ENCODE measurements around the gene S1PR4. TPM values are rescaled to one million over a fixed set of nuclear protein-coding genes. Genes with fewer than 3 reads are reported as not detected.

The S1PR4 gene
- total and polyA plus RNA-seq, 2 experiments from 2014 or later = 0.07 TPM; not detected in 1

DNA sequence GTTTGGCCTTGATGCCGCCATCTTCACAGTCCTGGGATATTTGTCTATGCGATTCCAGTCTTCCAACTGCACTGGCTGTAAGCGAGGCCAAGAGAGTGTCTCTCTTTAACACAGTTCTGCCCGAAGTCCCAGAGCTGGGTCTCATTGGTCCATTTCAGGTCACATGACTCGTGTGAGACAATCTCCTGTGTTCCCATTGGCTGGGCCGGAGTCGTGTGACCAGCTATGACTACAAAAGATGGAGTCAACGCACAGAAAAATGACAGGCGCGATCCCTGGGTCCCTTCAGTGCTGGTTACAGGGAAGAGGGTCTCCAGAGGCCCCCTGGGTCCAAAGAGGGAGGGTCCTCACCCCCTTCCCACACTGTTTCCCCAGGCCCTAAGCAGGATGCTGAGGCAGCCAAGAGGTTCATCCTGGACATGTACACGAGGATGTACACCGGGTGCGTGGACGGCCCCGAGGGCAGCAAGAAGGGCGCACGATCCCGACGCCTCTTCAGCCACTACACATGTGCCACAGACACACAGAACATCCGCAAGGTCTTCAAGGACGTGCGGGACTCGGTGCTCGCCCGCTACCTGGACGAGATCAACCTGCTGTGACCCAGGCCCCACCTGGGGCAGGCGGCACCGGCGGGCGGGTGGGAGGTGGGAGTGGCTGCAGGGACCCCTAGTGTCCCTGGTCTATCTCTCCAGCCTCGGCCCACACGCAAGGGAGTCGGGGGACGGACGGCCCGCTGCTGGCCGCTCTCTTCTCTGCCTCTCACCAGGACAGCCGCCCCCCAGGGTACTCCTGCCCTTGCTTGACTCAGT is 15.9 kb upstream of the S1PR4 start:
- H3K27me3 ChIP-seq = no peaks in the 10 kb centered on the region
- no peak overlapping the region for H3K4me3 ChIP-seq
- H3K79me2 ChIP-seq = no peaks in the 10 kb centered on the region
- no peak overlapping the region for H2AFZ ChIP-seq
- TF ChIP-seq EZH2 (IDR thresholded peaks at IDR 0.05; ENCODE audit: borderline replicate concordance) = no peak
- no peak for TF ChIP-seq EZH2phosphoT487 (IDR thresholded peaks at IDR 0.05; ENCODE audit: low read depth, severe bottlenecking, unreplicated experiment)
- TF ChIP-seq, protein P1, sequence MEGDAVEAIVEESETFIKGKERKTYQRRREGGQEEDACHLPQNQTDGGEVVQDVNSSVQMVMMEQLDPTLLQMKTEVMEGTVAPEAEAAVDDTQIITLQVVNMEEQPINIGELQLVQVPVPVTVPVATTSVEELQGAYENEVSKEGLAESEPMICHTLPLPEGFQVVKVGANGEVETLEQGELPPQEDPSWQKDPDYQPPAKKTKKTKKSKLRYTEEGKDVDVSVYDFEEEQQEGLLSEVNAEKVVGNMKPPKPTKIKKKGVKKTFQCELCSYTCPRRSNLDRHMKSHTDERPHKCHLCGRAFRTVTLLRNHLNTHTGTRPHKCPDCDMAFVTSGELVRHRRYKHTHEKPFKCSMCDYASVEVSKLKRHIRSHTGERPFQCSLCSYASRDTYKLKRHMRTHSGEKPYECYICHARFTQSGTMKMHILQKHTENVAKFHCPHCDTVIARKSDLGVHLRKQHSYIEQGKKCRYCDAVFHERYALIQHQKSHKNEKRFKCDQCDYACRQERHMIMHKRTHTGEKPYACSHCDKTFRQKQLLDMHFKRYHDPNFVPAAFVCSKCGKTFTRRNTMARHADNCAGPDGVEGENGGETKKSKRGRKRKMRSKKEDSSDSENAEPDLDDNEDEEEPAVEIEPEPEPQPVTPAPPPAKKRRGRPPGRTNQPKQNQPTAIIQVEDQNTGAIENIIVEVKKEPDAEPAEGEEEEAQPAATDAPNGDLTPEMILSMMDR (IDR thresholded peaks at IDR 0.05; ENCODE audit: poor library complexity) = no peak
- 73% methylated on average over 28 of the region's 38 CpGs for WGBS (ENCODE audit: low lambda C conversion rate, missing lambda C conversion rate)
- no peaks in the 10 kb centered on the region for H3K9me3 ChIP-seq (ENCODE audit: low read depth)
- H3K27ac ChIP-seq = no peak overlapping the region
- H3K4me1 ChIP-seq (ENCODE audit: insufficient read depth) = no peaks in the 10 kb centered on the region
- no peak for DNase-seq (ENCODE audit: low spot score)
- no peaks in the 10 kb centered on the region for H4K20me1 ChIP-seq (ENCODE audit: insufficient read depth, poor library complexity, severe bottlenecking)
- no peaks in the 10 kb centered on the region for H3K36me3 ChIP-seq (replicated peaks; ENCODE audit: insufficient read depth, low read depth)
- H3K4me2 ChIP-seq = peak overlapping the region; percentile 72
- H3K9me2 ChIP-seq (replicated peaks; ENCODE audit: insufficient read depth) = no peaks in the 10 kb centered on the region

DNA sequence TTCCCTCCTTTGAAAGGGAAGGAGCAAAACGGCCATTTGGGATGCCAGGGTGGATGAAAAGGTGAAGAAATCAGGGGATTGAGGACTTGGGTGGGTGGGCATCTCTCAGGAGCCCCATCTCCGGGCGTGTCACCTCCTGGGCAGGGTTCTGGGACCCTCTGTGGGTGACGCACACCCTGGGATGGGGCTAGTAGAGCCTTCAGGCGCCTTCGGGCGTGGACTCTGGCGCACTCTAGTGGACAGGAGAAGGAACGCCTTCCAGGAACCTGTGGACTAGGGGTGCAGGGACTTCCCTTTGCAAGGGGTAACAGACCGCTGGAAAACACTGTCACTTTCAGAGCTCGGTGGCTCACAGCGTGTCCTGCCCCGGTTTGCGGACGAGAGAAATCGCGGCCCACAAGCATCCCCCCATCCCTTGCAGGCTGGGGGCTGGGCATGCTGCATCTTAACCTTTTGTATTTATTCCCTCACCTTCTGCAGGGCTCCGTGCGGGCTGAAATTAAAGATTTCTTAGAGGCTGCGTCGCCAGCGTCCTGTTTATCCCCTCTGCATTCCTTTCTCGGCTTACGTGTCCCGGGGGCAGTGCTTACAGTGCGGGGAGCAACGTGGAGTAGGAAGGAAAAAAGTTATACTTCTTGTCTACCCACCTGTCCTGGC is 15.2 kb upstream of the S1PR4 start:
- Histone ChIP-seq H3K27me3 (no peaks in the 10 kb centered on the region), H3K4me2 (peak overlapping the region; percentile 72), H3K79me2 (no peaks in the 10 kb centered on the region), H3K4me3 (no peak overlapping the region), H3K36me3 (replicated peaks; ENCODE audit: insufficient read depth, low read depth) (no peaks in the 10 kb centered on the region), H2AFZ (no peak overlapping the region), H4K20me1 (ENCODE audit: insufficient read depth, poor library complexity, severe bottlenecking) (no peaks in the 10 kb centered on the region), H3K9me2 (replicated peaks; ENCODE audit: insufficient read depth) (no peaks in the 10 kb centered on the region), H3K27ac (no peak overlapping the region), H3K9me3 (ENCODE audit: low read depth) (no peaks in the 10 kb centered on the region), H3K4me1 (ENCODE audit: insufficient read depth) (no peaks in the 10 kb centered on the region)
- peak; percentile 84 for DNase-seq (ENCODE audit: low spot score)
- no peak for TF ChIP-seq EZH2phosphoT487 (IDR thresholded peaks at IDR 0.05; ENCODE audit: low read depth, severe bottlenecking, unreplicated experiment)
- TF ChIP-seq, protein P1 (IDR thresholded peaks at IDR 0.05; ENCODE audit: poor library complexity) = peak; percentile 85
- WGBS (ENCODE audit: low lambda C conversion rate, missing lambda C conversion rate) = 7% methylated on average over 27 of the region's 27 CpGs

DNA sequence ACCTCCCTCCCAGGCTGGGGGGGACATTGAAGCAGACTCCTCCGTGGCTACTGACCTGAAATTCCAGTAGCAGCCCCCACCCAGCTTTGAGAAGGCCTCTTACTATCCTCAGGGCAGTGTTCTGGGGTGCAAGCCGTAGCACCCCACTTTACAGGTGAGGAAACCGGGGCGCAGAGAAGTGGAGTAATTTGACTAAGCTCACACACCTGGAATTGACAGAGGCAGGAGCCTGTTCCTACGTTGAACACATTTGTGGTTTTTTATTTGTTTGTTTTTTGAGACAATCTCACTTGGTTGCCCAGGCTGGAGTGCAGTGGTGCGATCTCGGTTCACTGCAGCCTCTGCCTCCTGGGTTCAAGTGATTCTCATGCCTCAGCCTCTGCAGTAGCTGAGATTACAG is 14.6 kb upstream of the S1PR4 start:
- WGBS (ENCODE audit: low lambda C conversion rate, missing lambda C conversion rate) = 69% methylated on average over 7 of the region's 7 CpGs
- Histone ChIP-seq H3K36me3 (replicated peaks; ENCODE audit: insufficient read depth, low read depth) (no peaks in the 10 kb centered on the region), H3K4me3 (no peak overlapping the region), H3K9me2 (replicated peaks; ENCODE audit: insufficient read depth) (no peaks in the 10 kb centered on the region), H3K9me3 (ENCODE audit: low read depth) (no peaks in the 10 kb centered on the region), H3K4me2 (no peak overlapping the region), H3K4me1 (ENCODE audit: insufficient read depth) (no peaks in the 10 kb centered on the region), H3K79me2 (no peaks in the 10 kb centered on the region), H3K27ac (no peak overlapping the region), H4K20me1 (ENCODE audit: insufficient read depth, poor library complexity, severe bottlenecking) (no peaks in the 10 kb centered on the region), H2AFZ (no peak overlapping the region), H3K27me3 (no peaks in the 10 kb centered on the region)
- no peak for DNase-seq (ENCODE audit: low spot score)
- TF ChIP-seq EZH2phosphoT487 (IDR thresholded peaks at IDR 0.05; ENCODE audit: low read depth, severe bottlenecking, unreplicated experiment) (no peak), EZH2 (IDR thresholded peaks at IDR 0.05; ENCODE audit: borderline replicate concordance) (no peak)
- TF ChIP-seq, protein P1 (IDR thresholded peaks at IDR 0.05; ENCODE audit: poor library complexity) = no peak

Measured in hepatocyte (in vitro differentiated cells).